GM10266 (cell line): ENCODE results near the gene TOR2A.
"Not testable (repeated sequence)": the region's sequence is repeated elsewhere in the genome, so short reads cannot be mapped to it uniquely, and the experiment has no call there.

Experiments
- DNase-seq: peaks from one replicate; pipeline ENCODE4 v3.0.0; 2012; ENCODE audit errors: extremely low spot score
- TF ChIP-seq, protein P1 (sequence below): IDR thresholded peaks from 2 replicates; pipeline ENCODE4 v1.5.1; 2012; ENCODE audit warnings: mild to moderate bottlenecking, low read depth; ENCODE audit not compliant: control insufficient read depth, insufficient read depth; ENCODE audit errors: missing control alignments

The TOR2A gene

DNA sequence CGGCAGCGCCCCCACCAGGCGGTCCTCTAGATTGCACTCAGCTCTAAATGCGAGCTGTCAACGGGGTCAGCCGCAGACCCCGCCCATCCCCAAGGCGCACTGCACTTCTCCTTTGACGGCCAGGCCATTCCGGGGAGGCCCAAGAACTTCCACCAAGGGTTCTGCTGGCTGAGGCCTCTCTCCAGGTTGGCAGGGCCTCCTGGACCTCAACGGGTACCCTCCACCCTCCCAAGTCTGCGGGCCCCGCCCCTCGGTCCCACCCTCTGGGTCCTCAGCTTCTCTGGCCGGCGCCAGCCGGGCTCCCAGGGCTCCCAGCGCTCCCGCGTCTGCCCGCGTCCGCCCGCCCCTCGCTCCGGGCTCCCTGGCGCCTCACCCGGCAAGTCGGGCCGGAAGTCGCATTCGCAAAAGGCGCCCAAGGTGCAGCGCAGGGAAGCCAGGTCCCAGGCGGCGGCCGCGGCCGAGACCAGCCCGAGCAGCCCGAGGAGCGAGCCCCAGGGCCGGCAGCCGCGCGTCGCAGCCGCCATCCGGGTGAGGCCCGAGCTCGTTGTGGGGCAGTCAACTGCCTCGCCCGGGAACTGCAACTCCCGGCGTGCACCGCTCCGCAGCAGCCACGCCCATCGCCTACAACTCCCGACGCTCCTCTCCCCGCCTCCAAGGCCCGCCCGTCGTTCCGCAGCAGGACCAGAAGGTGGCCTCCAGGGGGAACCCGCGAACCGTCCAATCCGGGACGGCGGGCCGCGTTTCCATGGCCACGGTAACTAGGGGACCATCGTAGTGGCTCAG lies at the start of gene TOR2A:
TOR2A (minus strand) TSS at position 548 of the 783 bp plus-strand sequence; CDS start at position 524, 24 bp downstream.
- TF ChIP-seq, protein P1, sequence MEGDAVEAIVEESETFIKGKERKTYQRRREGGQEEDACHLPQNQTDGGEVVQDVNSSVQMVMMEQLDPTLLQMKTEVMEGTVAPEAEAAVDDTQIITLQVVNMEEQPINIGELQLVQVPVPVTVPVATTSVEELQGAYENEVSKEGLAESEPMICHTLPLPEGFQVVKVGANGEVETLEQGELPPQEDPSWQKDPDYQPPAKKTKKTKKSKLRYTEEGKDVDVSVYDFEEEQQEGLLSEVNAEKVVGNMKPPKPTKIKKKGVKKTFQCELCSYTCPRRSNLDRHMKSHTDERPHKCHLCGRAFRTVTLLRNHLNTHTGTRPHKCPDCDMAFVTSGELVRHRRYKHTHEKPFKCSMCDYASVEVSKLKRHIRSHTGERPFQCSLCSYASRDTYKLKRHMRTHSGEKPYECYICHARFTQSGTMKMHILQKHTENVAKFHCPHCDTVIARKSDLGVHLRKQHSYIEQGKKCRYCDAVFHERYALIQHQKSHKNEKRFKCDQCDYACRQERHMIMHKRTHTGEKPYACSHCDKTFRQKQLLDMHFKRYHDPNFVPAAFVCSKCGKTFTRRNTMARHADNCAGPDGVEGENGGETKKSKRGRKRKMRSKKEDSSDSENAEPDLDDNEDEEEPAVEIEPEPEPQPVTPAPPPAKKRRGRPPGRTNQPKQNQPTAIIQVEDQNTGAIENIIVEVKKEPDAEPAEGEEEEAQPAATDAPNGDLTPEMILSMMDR = peak; percentile 99
- peak; percentile 99 for DNase-seq

DNA sequence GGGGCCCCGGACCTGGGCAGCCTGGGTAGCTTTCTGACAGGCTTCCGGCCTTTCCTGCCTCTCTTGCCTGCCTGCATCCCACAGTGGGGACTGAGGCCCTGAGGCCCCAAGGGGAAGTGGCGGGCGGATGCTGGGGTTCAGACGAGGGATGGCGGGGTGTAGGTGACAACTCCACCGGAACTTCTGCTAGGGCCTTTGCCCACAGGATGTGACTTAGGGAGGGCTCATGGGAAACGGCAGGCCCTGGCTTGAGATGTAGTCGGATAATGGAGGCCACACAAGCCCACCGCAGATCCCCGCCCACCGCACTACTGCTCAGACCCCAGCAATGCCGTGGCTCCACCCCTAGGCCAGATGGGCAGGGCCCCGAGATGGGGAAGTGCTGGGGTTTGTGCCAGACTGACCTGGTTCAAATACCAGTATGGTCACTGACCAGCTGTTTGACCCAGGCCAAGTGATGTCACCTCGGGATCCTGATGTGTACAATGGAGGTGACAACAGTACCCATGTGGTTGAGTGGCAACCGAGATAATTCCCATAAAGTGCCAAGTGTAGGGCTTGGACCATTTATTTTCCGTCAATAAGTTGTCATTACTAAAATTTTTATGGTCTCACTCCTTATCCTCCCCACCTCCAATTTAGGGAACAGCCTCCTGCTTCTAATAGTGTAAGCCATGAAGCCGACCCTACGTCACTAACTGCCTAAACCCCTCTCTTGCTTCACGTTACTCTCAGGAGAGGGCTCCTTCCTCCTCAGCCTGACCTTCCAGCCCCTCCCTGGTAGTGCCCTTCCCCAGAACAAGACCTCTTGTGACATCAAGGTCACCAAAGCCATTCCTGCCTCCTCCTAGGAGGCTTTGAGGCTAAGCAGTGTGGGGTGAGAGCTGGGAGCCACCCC lies 48.3 kb upstream of the TOR2A start:
- peak; percentile 67 for DNase-seq
- TF ChIP-seq, protein P1 = no peak

DNA sequence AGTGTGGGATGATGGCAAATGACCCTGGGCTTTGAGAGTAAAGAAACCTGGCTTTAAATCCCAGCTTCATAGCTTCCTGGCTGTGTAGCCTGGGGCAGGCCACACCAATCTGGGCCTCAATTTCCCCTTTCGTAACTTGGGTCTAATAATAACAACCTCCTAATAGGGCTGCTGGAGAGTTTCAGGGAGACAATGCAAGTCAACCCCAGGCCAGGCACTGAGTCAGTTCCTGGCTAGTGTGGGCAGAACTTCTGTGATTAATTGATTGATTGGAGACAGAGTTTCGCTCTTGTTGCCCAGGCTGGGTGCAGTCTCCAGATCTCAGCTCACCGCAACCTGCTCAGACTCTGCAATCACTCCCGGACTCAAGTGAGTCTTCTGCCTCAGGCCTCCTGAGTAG lies 46.7 kb upstream of the TOR2A start:
- TF ChIP-seq, protein P1 = no peak
- no peak for DNase-seq

DNA sequence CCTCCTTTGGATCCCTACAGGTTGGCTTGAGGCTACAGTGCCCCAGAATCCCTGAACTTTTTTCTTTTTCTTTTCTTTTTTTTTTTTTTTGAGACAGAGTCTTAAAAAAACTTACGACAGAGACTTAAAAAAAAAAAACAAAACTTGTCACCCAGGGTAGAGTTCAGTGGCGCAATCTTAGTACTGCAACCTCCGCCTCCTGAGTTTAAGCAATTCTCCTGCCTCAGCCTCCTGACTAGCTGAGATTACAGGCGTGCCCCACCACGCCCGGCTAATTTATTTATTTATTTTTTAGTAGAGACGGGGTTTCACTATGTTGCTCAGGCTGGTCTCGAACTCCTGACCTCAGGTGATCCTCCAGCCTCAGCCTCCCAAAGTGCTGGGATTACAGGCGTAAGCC lies 45.8 kb upstream of the TOR2A start:
- DNase-seq = not testable (repeated sequence)

DNA sequence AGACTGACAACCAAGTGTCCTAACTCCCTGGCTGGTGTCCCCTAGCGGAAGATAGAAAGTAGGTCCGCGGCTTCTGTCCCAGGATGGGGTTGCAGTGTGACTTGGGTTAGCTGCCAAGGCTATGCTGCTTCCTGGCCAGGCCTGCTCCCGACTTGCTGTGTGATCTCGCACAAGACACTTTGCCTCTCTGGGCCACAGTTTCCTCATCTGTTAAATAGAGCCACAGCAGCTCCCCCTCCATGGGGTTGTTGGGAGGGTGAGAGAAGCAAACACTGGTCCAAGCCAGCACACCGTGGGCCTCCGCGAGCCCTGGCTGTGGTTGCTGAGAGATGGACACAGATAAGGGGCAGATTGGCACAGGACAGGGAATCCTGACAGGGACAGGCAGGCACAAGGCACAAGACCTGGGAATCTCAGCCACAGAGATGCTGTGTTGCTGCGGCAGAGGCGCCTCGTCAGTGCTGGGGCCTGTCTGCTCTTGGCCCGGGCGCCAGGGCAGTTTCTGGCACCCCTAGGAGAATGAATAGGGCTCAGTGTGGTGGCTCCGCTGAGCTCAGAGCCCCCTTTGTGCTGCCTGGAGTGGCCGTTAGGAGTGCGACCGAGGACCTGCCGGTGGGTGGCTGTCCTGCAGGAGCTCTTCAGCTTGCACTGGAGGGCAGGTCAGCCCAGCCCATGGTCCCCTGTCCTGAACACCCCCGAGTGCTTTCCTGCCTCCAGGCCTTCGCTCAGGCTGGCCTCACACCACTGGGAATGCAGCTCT lies 45.2 kb upstream of the TOR2A start:
- no peak for DNase-seq
- TF ChIP-seq, protein P1 = no peak

DNA sequence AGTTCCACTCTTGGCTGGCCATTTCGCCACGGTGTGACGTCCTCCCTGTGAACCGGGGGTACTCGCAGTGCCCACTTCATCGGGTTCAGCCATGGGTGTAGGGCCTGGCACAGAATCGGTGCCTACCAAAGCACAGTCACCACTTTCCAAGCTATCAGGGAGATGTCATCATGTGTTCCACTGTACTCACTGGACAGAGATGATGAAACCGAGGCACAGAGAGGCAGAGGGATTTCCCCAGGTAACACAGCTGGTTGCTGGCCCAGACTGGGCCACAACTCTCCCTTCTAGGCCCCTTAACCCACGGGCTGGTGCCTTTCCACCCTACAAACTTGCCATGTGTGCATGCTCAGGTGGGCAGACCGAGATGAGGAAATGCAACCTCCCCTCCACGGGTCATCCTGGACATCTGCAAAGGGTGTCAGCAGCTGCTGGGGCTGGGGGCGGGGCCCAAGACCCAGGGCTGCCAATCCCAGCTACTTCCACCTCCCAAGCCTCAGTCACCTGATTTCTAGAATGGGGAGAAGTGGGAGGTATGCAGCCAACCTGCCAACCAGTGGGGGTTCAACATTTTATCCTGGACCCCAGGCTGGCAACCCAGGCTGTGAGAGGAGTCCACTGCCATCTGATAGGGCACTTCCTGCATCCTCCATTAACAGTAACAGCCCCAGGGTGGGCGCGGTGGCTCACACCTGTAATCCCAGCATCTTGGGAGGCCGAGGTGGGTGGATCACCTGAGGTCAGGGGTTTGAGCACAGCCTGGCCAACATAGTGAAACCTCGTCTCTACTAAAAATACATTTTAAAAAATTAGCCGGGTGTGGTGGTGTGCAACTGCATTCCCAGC lies 44.3 kb upstream of the TOR2A start:
- TF ChIP-seq, protein P1 = no peak
- no peak for DNase-seq
